ENCODE results near the gene MPV17L2.

Gene MPV17L2

DNA sequence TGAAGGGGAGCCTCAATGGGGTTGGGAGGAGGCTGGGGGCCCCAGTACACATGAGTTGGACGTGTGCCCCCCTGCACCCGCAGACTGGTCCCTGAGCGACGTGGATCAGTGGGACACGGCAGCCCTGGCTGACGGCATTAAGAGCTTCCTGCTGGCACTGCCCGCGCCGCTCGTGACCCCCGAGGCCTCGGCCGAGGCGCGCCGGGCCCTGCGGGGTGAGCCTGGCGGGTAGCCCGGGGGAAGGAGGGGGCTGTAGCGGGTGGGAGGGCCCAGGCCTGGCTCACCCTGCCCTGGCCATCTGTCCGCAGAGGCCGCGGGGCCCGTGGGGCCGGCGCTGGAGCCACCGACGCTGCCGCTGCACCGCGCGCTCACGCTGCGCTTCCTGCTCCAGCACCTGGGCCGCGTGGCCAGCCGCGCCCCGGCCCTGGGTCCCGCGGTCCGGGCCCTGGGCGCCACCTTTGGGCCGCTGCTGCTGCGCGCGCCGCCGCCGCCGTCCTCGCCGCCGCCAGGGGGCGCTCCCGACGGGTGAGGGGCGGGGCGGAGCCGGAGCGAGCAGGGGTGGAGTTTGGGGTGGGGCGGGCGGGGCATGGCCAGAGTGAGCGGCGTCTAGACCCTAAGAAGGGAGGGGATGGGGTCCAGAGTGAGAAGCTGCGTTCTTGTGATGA is 31.9 kb upstream of the MPV17L2 start:
- DNase-seq (ENCODE audit: low read depth in 2 of 2) = peak; percentile 62 to 65

DNA sequence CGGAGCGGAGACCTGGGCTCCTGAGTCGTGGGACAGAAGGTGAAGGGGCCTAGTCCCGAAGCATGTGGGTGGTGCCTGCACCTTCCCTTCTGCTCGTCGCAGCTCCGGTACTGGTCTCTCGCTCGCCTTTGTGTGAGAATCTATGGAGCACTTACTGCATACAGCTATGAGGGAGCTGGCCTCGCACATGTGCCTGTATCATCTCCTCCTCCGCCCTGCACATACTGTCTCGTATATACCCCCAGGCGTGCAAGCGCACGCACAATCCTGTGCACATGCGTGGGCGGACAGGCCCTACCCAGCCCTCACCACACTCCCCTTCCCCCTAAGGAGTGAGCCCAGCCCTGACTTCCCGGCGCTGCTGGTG is 31.4 kb upstream of the MPV17L2 start:
- no peak for DNase-seq (ENCODE audit: low read depth in 2 of 2)

DNA sequence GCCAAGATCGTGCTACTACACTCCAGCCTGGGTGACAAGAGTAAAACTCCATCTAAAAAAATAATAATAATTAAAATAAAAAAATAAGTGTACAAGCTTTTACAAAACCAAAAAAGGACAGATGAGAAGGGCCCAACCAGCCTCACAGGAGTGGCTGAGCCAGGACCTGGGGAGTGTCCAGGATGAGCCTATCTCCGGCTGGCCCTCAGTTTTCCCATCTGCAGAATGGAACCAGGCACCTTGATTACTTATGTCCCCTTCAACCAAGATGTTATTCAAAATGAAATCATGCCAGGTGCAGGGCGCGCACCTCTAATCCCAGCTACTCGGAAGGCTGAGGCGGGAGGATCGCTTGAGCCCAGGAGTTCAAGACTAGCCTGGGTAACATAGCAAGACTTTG is 28.9 kb upstream of the MPV17L2 start:
- DNase-seq (ENCODE audit: low read depth in 2 of 2) = no peak

DNA sequence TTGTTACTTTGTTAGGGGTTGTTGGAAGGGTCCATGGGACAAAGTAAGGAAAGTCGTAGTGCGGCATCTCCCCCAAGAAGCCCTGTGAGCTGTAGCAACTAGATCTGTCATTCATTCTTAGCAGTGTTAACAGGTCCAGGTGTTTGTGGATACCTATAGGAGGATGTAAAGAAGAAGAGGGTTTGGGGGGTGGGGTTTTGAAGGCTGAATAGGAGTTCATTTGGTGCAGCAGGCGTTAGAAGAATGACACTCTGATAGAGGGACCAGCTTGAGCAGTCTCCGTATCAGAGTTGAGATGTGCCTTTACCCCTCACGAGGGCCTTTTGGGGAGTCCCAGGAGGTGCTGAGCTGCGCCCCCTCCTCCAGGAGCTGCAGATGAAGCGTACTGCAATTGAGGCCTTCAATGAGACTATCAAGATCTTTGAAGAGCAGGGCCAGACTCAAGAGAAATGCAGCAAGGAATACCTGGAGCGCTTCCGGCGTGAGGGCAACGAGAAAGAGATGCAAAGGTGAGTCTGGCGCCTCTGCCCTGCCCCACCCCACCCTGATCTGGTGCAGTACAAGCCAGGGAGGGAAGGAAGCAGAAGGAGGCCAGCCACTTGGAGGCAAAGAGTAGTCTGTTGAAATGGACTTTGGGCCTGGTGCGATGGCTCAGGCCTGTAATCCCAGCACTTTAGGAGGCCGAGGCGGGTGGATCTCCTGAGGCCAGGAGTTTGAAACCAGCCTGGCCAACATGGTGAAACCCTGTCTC is 27.0 kb upstream of the MPV17L2 start:
- no peak for DNase-seq (ENCODE audit: low read depth in 2 of 2)

DNA sequence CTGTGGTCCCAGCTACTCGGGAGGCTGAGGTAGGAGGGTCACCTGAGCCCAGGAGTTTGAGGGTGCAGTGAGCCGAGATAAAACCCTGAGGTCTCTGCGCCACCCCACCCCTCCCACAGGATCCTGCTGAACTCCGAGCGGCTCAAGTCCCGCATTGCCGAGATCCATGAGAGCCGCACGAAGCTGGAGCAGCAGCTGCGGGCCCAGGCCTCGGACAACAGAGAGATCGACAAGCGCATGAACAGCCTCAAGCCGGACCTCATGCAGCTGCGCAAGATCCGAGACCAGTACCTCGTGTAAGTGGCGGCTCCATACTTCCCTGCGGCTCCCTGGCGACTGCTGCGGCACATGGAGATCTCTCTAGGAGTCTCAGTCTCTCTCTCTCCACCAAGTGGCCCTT is 26.0 kb upstream of the MPV17L2 start:
- no peak for DNase-seq (ENCODE audit: low read depth in 2 of 2)

DNA sequence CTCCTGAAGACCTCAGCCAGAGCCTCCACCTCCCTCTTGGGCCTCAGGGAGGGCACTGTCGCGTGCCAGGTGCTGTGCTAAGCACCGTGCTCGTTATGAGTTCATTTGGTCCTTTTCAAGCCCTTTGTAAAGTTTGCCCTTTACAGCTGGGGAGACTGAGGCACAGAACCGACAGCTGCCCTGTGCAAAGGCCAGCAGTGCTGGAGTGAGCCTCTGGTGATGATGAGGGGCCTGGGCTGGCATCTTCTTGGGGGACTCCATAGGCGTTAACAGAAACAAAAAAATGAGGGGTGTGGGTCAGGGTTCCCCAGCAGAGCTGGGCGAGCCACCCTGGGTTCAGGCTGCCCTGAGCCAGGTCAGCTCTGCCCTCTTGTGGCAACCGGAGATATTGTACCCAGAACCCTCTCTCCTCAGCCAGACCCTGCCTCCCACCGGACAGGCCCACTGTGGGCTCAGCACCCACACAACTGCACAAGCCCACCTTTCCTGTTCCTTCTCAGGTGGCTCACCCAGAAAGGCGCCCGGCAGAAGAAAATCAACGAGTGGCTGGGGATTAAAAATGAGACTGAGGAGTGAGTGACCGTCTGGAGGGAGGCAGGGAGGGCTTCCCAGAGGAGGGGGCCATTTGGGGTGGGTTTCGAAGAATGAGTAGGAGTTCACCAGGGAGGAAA is 24.9 kb upstream of the MPV17L2 start:
- DNase-seq (ENCODE audit: low read depth in 2 of 2) = peak in 1 of 2 experiments; percentile 46

DNA sequence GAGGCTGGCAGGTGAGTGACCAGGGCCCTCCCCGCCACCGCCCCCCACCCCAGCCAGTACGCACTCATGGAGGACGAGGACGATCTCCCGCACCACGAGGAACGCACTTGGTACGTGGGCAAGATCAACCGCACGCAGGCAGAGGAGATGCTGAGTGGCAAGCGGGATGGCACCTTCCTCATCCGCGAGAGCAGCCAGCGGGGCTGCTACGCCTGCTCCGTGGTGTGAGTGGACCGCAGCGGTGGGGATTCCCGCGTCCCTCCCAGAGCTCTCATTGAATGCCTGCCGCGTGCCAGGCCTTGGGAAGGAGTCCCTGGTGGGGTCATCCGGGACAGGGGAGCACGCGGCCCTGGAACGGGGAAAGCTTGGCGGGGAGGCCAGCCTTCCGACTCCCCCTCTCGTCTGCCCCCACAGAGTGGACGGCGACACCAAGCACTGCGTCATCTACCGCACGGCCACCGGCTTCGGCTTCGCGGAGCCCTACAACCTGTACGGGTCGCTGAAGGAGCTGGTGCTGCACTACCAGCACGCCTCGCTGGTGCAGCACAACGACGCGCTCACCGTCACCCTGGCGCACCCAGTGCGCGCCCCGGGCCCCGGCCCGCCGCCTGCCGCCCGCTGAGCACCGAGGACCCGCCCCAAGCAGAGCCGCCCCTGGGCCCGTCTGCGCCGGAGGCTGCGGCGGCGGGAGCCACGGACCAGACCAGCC is 24.2 kb upstream of the MPV17L2 start:
- no peak for DNase-seq (ENCODE audit: low read depth in 2 of 2)

DNA sequence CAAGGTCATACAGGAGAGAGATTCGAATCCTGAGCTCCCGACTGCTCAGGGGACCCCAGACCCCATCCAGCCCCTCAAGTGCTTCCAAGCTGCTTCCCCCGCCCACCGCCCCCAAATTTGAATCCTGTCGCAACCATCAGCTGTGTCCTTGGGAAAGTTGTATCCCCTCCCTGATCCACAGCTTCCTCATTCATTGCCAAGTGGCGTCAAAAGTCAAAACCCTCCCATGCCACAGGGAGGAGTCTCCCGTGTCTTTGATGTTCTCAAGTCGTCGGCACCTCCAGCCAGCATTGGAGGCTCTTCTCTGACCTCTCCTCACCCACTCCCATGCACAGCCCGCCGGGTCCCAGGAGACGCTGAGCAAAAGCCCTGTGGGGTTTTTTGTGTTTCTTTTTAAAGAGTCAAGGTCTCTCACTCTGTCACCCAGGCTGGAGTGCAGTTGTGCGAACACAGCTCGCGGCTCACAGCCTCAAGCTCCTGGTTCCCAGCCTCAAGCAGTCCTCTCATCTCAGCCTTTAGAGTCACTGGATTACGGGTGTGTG is 22.2 kb upstream of the MPV17L2 start:
- no peak for DNase-seq (ENCODE audit: low read depth in 2 of 2)

DNA sequence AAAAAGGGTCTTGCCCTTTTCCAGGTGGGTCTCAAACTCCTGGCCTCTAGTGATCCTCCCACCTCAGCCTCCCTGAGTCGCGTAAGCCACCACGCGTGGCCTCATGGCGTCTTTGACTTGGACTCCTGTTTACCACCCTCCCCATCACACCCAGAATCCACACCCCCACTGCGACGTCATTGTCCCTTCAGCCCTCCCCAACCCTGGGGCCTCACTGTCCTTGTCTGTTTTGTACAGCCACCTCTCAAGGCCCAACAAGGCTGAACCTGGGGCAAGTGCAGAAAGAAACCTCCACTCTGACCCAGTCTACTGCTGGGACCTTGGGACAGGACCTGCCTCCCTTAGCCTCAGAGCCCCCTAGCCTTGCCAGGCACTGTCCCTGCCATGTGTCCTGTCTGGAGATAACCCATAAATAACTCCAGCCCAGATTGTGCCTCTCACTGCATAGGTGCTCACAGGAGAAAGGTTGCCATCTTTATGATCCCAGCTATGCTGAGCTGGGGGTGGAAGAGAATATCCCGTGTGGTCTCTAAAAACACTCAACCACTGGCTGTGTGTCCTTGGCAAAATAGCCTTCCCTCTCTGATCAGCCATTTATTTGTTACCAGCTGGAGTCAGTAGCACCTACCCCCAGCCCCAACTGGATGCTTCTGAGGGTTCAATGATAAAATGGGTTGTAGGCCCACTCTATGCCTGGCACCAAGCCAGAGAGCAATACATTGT is 21.3 kb upstream of the MPV17L2 start:
- no peak for DNase-seq (ENCODE audit: low read depth in 2 of 2)

DNA sequence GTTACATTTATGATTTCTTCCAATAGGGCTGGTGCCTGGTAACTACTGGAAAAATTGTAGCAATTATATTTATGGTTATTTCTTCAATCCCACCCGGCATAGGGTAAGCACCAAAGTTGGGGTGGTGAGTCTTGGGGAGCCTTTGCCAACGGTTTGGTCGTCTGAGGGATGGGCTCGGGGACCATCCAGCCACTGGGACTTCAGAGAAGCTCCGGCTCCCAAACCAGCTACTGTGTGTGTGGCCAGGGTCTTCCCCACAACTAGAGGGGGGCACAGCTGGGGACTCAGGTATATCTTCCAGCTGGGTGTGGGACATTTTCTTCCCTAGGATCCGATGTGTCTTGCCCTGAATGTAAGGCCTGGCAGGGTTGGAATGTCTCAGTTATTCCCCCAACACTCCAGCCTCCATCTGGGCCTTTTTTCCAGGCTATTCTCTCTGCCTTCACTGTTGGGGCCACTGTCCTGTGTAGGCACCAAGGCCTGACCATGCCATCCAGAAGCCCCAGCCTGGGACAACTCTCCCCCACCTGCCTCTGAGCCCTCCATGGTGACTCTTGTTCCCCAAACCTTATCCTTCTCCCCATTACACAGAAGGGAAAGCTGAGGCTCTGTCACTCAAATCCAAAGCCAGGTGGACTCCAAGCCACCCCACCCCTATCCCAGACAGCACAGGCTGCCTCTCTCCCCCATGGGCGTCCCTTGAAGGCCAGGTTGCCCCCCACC is 20.5 kb upstream of the MPV17L2 start:
- DNase-seq (ENCODE audit: low read depth in 2 of 2) = no peak

DNA sequence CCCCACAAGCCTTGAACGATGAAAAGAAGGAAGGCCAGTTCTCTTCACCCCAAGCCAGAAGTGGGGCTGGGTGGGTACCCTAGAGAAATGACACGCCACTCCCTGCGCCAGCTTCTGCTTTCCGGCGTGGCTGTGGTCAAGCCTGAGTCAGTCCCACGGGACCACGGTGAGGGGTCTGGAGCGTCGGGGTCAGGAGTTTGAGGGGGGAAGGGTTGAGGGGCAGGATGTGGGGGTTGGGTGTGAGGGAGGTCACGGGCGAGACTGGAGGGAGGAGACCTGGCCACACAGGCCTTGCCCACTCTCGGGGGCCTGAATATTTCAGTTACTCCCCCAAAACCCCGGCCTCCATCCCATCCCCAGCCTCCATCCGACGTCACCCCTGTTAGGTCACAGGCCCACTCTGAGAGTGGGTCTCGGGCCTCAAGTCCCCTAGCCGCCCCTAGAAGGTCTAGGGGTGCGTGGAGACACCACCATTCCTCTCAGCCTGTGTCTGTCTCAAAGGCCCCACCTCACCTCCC is 19.9 kb upstream of the MPV17L2 start:
- DNase-seq (ENCODE audit: low read depth in 2 of 2) = no peak

DNA sequence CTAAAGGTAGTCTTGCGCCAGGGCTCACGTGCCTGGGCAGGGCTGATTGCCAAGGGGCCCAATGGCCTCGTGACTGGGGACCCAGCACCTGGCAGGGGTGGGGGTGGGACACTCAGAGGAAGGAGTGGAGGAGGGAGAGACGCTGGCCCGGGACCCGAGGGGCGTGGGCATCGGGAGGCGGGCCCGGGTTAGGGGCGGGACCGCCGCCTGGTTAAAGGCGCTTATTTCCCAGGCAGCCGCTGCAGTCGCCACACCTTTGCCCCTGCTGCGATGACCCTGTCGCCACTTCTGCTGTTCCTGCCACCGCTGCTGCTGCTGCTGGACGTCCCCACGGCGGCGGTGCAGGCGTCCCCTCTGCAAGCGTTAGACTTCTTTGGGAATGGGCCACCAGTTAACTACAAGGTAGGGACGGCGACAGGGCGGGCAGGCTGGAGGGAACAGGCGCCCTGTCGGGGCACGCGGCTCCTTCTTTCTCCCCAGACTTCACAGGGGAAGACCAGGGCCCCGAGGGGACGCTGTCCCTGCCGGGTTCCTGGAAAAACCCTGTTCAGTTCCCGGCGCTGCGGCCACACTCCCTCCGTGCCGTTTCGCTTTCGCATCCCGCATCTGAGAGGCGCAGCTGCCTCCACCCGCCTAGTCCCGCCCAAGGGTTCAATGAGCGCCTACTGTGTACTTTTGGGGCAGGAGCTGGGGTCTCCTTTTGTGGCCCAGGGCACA is 19.3 kb upstream of the MPV17L2 start, which contains the start of gene IFI30:
IFI30 (plus strand) TSS at position 242 of the 717 bp plus-strand sequence; CDS start at position 271, 29 bp downstream.
- peak in 1 of 2 experiments; percentile 61 for DNase-seq (ENCODE audit: low read depth in 2 of 2)

DNA sequence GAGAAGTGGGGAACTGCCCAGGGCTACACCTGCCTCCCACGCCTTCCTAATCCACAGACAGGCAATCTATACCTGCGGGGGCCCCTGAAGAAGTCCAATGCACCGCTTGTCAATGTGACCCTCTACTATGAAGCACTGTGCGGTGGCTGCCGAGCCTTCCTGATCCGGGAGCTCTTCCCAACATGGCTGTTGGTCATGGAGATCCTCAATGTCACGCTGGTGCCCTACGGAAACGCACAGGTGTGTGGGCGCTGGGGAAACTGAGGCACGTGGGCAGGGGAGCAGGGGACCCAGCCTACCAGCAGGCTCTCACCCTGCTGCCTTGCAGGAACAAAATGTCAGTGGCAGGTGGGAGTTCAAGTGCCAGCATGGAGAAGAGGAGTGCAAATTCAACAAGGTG is 18.0 kb upstream of the MPV17L2 start:
- DNase-seq (ENCODE audit: low read depth in 2 of 2) = no peak

DNA sequence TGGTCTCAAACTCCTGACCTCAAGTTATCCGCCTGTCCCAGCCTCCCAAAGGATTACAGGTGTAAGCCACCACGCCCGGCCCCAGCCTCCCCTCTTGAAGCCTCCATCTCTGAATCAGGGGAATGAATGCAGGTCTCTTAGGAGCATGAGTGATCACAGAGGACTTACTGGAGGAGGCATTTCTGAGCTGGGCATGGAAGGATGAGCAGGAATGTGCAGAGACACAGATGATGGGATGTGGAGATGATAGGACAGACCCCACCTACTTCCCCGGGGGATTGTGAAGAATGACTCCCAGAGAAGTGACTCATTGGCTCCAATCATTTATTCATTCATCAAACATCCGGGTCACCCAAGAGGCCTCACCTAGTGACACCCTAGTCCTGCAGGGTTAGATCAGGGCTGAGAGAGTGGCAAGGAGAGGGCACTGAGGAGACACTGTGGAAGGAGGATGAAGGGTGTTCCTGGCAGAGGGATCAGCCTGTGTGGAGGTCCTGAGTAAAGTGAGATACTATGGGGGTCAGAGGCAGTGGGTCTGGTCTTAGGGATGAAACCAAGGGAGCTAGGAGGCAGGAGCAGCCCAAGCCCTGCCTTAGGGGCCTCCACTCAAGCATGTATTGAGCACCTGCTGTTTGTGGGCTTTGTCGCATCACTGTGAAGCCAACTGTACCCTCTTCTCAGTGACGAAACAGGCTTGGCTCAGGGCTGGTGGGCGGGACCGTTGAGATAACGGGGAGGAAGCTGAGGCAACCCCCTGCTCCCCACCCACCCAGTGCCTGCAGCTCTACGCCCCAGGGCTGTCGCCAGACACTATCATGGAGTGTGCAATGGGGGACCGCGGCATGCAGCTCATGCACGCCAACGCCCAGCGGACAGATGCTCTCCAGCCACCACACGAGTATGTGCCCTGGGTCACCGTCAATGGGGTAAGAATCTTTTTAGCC is 16.4 kb upstream of the MPV17L2 start:
- DNase-seq (ENCODE audit: low read depth in 2 of 2) = no peak

DNA sequence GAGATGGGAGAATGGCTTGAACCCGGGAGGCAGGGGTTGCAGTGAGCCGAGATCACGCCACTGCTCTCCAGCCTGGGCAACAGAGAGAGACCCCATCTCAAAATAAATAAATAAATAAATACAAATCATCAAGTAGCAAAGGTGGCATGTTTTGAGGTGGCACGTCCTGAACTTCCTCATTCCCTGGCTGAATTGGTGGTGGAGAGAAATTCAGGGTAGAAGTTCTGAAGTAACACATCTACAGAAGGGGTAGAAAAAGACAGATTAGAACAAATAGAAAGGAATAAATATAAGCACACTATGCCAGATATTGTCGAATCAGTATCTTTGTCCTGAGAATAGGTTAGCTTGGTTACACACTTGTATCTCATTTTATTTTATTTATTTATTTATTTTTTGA is 13.1 kb upstream of the MPV17L2 start:
- DNase-seq (ENCODE audit: low read depth in 2 of 2) = no peak

DNA sequence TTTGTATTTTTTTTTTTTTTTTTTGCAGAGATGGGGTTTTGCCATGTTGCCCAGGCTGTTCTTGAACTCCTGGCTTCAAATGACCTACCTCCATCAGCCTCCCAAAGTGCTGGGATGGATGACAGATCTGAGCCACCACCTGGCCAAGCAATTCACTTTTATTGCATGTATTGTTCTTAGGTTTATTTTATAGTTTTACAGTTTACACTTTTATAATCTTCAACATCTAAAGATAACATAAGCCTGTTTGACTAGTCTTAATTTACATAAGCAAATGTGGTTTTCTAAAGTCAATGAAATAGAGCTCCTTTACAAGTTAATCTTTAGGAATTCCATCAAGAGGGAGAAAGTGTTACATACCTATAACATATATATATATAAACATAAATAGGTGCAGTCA is 9.5 kb upstream of the MPV17L2 start:
- no peak for DNase-seq (ENCODE audit: low read depth in 2 of 2)

DNA sequence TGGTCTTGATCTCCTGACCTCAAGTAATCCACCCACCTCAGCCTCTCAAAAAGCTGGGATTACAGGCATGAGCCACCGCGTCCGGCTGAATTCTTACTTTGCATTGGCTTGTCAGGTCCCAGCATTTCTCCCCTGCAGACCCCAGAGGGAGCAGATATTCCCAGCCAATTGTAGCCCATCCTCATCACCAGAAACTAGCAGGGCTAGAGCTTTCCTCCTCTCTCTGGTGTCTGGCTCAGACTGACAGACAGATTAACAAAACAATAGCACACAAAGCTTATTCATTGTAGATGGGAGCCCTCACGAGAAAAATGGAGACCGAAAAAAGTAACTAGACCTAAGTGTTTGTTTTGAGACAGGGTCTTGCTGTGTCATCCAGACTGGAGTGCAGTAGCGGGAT is 7.5 kb upstream of the MPV17L2 start:
- DNase-seq (ENCODE audit: low read depth in 2 of 2) = no peak

DNA sequence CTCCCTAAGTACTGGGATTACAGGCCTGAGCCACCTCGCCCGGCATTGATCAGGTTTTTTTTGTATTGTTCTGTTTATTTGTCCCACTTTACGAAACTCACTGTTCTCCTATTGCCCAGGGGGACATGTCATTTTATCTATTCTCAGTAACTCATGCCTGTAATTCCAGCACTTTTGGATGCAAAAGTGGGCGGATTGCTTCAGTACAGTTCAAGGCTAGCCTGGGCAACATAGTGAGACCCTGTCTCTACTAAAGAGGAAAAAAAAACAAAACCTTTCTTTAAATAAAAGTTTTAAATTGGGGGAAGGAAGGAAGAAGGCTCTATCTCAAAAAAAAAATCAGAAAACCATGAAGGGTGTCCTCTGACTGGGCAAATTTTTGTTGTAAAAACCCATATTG is 2.7 kb upstream of the MPV17L2 start:
- DNase-seq (ENCODE audit: low read depth in 2 of 2) = no peak

DNA sequence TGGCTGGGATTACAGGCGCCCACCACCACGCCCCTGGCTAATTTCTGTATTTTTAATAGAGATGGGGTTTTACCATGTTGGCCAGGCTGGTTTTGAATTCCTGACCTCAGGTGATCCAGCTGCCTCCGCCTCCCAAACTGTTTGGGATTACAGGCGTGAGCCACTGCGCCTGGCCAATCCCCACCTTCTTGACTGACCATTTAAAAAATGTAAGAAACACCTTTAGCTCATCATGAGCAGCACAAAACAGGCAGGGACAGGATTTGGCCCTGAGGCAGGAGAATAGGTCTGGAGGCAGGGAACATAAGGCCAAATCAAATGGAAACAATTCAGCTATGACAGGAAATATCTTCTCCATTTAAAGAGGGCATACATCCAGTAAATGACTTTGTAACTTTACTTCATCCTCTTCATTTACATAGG is 1.4 kb upstream of the MPV17L2 start:
- DNase-seq (ENCODE audit: low read depth in 2 of 2) = no peak

Measured in stimulated activated CD4-positive, alpha-beta T cell treated with anti-CD3 and anti-CD28 coated beads, Interleukin-12 subunit alpha, Interleukin-12 subunit beta, amount 100 ng/mL, for 24 hours (primary cell).